SJCRH30 (cell line): Measurements from ENCODE around the gene PTGR2. TPM values are rescaled to one million over a fixed set of nuclear protein-coding genes. Genes with fewer than 3 reads are reported as not detected.

Experiments used
- total RNA-seq: library from RNA; depleted of rRNA; stranded (reverse); fragments of >200 nt; shearing (Covaris generic); gene quantifications from 2 replicates; pipeline ENCODE4 v1.2.3, GENCODE V29; 2014; rRNA removed

Gene PTGR2
- total RNA-seq, 1 experiment from 2014 or later: 5.4 TPM

Other genes with a start within 250 kb of the PTGR2 start
- not detected in 2 replicates for gene ACOT6, start 239.3 kb upstream of the PTGR2 start, total RNA-seq
- gene DNAL1, start 206.8 kb upstream of the PTGR2 start, total RNA-seq: 10.3 and 14.7 TPM in 2 replicates
- gene PNMA1, start 137.4 kb upstream of the PTGR2 start, total RNA-seq: 11.0 and 11.3 TPM in 2 replicates
- 52.3 and 58.0 TPM in 2 replicates for gene ZNF410, start 35.0 kb downstream of the PTGR2 start, total RNA-seq
- 0.94 and 1.1 TPM in 2 replicates for gene FAM161B, start 98.3 kb downstream of the PTGR2 start, total RNA-seq
- 11.9 and 14.0 TPM in 2 replicates for gene COQ6, start 98.5 kb downstream of the PTGR2 start, total RNA-seq
- 7.3 and 8.4 TPM in 2 replicates for gene ENTPD5, start 167.5 kb downstream of the PTGR2 start, total RNA-seq
- gene BBOF1, start 167.5 kb downstream of the PTGR2 start, total RNA-seq: 0.66 and 0.95 TPM in 2 replicates
- 13.2 and 14.2 TPM in 2 replicates for gene ALDH6A1, start 232.6 kb downstream of the PTGR2 start, total RNA-seq
- 20.5 and 21.3 TPM in 2 replicates for gene LIN52, start 233.1 kb downstream of the PTGR2 start, total RNA-seq